CD4-positive, alpha-beta memory T cell (primary cell): Measurements from ENCODE around the gene SYT12. TPM values are rescaled to one million over a fixed set of nuclear protein-coding genes. Genes with fewer than 3 reads are reported as not detected.

Experiments
- microRNA-seq: library from miRNA; unstranded; fragments of <30 nt; microRNA quantifications from one replicate; pipeline ENCODE4 v1.2.0, GENCODE V29; 2021; ENCODE audit warnings: borderline replicate concordance, borderline number of aligned reads, borderline microRNAs expressed, mixed read lengths
- polyA plus RNA-seq, 2 donors: library from polyadenylated mRNA; unstranded; fragments of 300-500 nt; fragmentation: Illumina TruSeq; gene quantifications; one replicate each; pipeline ENCODE4 v1.2.3, GENCODE V29; 2021
- total RNA-seq, 2 experiments: library from RNA; stranded (reverse); gene quantifications; one replicate each; pipeline ENCODE4 v1.2.3, GENCODE V29; 2021

SYT12 gene
- total and polyA plus RNA-seq, 4 experiments from 2014 or later: not detected

Small RNAs within 50 kb of the gene (microRNA-seq; reads per million reads assigned to microRNA genes)
- not detected for gene MIR6860

Other genes starting within 250 kb of the SYT12 start
- gene RCE1, start 179.7 kb upstream of the SYT12 start, total RNA-seq: 10 to 100 TPM; 30.0 to 34.5 TPM
- gene RCE1, start 179.7 kb upstream of the SYT12 start, polyA plus RNA-seq: 10 to 100 TPM; 23.3 to 31.3 TPM
- gene LRFN4, start 166.1 kb upstream of the SYT12 start, total RNA-seq: 1 to 10 TPM; 5.1 to 5.3 TPM
- 1 to 10 TPM in 1 of 2 donors, under 1 TPM in 1; 0.42 to 2.9 TPM for gene LRFN4, start 166.1 kb upstream of the SYT12 start, polyA plus RNA-seq
- 1 to 10 TPM; 7.6 to 7.7 TPM for gene PC, start 64.8 kb upstream of the SYT12 start, total RNA-seq
- 1 to 10 TPM; 2.9 to 3.2 TPM for gene PC, start 64.8 kb upstream of the SYT12 start, polyA plus RNA-seq
- not detected for gene C11orf86, start 47.8 kb upstream of the SYT12 start, total RNA-seq
- gene C11orf86, start 47.8 kb upstream of the SYT12 start, polyA plus RNA-seq: not detected
- gene RHOD, start 33.7 kb downstream of the SYT12 start, total RNA-seq: under 1 TPM in 1 of 2 experiments, not detected in 1; 0.58 TPM
- gene RHOD, start 33.7 kb downstream of the SYT12 start, polyA plus RNA-seq: under 1 TPM in 1 of 2 donors, not detected in 1; 0.79 TPM
- gene KDM2A, start 96.1 kb downstream of the SYT12 start, total RNA-seq: 100 to 1,000 TPM; 193 to 200 TPM
- gene KDM2A, start 96.1 kb downstream of the SYT12 start, polyA plus RNA-seq: 10 to 100 TPM; 14.0 to 17.3 TPM
- 100 to 1,000 TPM; 299 to 310 TPM for gene GRK2, start 243.3 kb downstream of the SYT12 start, total RNA-seq
- gene GRK2, start 243.3 kb downstream of the SYT12 start, polyA plus RNA-seq: 10 to 100 TPM; 12.8 to 63.7 TPM